Ascending aorta (tissue), 2 donors: Measurements from ENCODE around the gene GPR6. TPM values are rescaled to one million over a fixed set of nuclear protein-coding genes. Genes with fewer than 3 reads are reported as not detected.

ENCODE experiments used
- DNase-seq, 2 donors: peaks; one replicate each; pipeline ENCODE4 v3.0.0-alpha.2; 2019; ENCODE audit warnings: low spot score in 2 of 2
- H3K27ac ChIP-seq, 2 donors: fragments of 200-600 bp; sonication (generic); one replicate each; pipeline ENCODE4 v1.5.1; 2016 to 2017; ENCODE audit warnings: mild to moderate bottlenecking in 1 of 2
- H3K27me3 ChIP-seq: fragments of 200-600 bp; sonication (generic); one replicate; pipeline ENCODE4 v1.5.1; 2017
- H3K36me3 ChIP-seq, 2 donors: fragments of 200-600 bp; sonication (generic); one replicate each; pipeline ENCODE4 v1.5.1; 2016
- H3K4me1 ChIP-seq, 2 donors: fragments of 200-600 bp; sonication (generic); one replicate each; pipeline ENCODE4 v1.5.1; 2016 to 2017; ENCODE audit warnings: mild to moderate bottlenecking in 1 of 2
- H3K4me3 ChIP-seq, 2 donors: fragments of 200-600 bp; sonication (generic); one replicate each; pipeline ENCODE4 v1.5.1; 2016 to 2017; ENCODE audit warnings: mild to moderate bottlenecking in 1 of 2
- H3K9me3 ChIP-seq, 2 donors: fragments of 200-600 bp; sonication (generic); one replicate each; pipeline ENCODE4 v1.5.1; 2016
- intact Hi-C: fragments of 100-400 bp; cut with DNase I; formaldehyde crosslinking; loops from one replicate; pipeline ENCODE4 v1.15.1; 2023
- total RNA-seq: library from RNA; depleted of rRNA; stranded (reverse); fragments of >200 nt; gene quantifications from one replicate; pipeline ENCODE4 v1.1.0, GENCODE V29; 2016
- TF ChIP-seq, protein P1 (sequence below), 3 experiments: fragments of 200-600 bp in 2 of 3; fragments of 450-650 bp in 1 of 3; sonication (generic) in 2 of 3; IDR thresholded peaks; one replicate each; pipeline ENCODE4 v1.5.1; 2016 to 2019; ENCODE audit warnings: antibody characterized with exemption in 3 of 3, mild to moderate bottlenecking in 1 of 3, moderate library complexity in 1 of 3

Gene GPR6
- total RNA-seq, 1 donor from 2014 or later = not detected

- TF ChIP-seq, protein P1, sequence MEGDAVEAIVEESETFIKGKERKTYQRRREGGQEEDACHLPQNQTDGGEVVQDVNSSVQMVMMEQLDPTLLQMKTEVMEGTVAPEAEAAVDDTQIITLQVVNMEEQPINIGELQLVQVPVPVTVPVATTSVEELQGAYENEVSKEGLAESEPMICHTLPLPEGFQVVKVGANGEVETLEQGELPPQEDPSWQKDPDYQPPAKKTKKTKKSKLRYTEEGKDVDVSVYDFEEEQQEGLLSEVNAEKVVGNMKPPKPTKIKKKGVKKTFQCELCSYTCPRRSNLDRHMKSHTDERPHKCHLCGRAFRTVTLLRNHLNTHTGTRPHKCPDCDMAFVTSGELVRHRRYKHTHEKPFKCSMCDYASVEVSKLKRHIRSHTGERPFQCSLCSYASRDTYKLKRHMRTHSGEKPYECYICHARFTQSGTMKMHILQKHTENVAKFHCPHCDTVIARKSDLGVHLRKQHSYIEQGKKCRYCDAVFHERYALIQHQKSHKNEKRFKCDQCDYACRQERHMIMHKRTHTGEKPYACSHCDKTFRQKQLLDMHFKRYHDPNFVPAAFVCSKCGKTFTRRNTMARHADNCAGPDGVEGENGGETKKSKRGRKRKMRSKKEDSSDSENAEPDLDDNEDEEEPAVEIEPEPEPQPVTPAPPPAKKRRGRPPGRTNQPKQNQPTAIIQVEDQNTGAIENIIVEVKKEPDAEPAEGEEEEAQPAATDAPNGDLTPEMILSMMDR (IDR thresholded peaks at IDR 0.05) = no peak
Measured at GRCh38 chr6:110018486-110018885, 40.4 kb downstream of the GPR6 start.

GRCh38 chr6:110020888-110021287 is 42.8 kb downstream of the GPR6 start:
- H3K36me3 ChIP-seq = no peaks in the 10 kb centered on the region
- no peaks in the 10 kb centered on the region for H3K4me1 ChIP-seq
- no peaks in the 10 kb centered on the region for H3K27me3 ChIP-seq
- TF ChIP-seq, protein P1 (IDR thresholded peaks at IDR 0.05) = no peak
- H3K4me3 ChIP-seq = no peak overlapping the region
- no peak for DNase-seq
- intact Hi-C loops = no loop called here
- H3K27ac ChIP-seq = no peak overlapping the region
- no peaks in the 10 kb centered on the region for H3K9me3 ChIP-seq

More at GRCh38 chr6:110018486-110018885, 40.4 kb downstream of the GPR6 start:
- Histone ChIP-seq H3K9me3 (no peaks in the 10 kb centered on the region), H3K4me3 (no peak overlapping the region), H3K4me1 (no peaks in the 10 kb centered on the region), H3K27ac (no peak overlapping the region), H3K36me3 (no peaks in the 10 kb centered on the region), H3K27me3 (no peaks in the 10 kb centered on the region)
- intact Hi-C loops = no loop called here
- no peak for DNase-seq

DNA sequence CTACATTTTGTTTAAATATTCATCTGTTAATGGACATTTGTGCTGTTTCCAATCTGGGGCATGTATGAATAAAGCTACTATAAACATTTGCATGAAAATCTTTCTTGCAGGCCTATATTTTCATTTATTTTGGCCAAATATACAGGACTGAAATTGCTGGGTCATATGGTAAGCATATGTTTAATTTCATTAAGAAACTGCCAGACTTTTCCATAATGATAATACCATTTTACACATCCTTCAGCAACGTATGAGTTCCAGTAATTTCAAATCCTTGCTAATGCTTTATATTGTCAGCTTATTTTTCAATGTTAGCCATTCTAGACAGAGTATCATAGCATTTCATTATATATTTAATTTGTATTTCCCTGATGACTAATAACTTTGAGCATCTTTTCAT is 51.0 kb downstream of the GPR6 start:
- TF ChIP-seq, protein P1 (IDR thresholded peaks at IDR 0.05) = no peak
- H3K4me1 ChIP-seq = no peaks in the 10 kb centered on the region
- no peaks in the 10 kb centered on the region for H3K36me3 ChIP-seq
- H3K9me3 ChIP-seq = no peaks in the 10 kb centered on the region
- no peak for DNase-seq
- intact Hi-C loops = no loop called here
- H3K27ac ChIP-seq = no peak overlapping the region
- no peaks in the 10 kb centered on the region for H3K27me3 ChIP-seq
- H3K4me3 ChIP-seq = no peak overlapping the region

Other genes starting within 250 kb of the GPR6 start
- 0.53 TPM for gene WASF1, start 201.4 kb downstream of the GPR6 start, total RNA-seq
- 10.0 TPM for gene CDC40, start 202.1 kb downstream of the GPR6 start, total RNA-seq